HepG2 (cell line): ENCODE data around the gene LCAT. TPM values are rescaled to one million over a fixed set of nuclear protein-coding genes. Genes with fewer than 3 reads are reported as not detected.

Experiments
- ATAC-seq: fragments of 200-7000 bp; cut with Tn5 transposase; 3 replicates; pipeline ENCODE4 v1.9.1; 2020; ENCODE audit warnings: mild to moderate bottlenecking, moderate library complexity
- BruUV-seq: library from RNA; stranded (reverse); fragments of 400-500 nt; replicated peaks from 2 replicates; lab custom pipeline; 2021; lab: Mats Ljungman, UMichigan
- CTCF ChIA-PET: fragments of 300-600 bp; formaldehyde crosslinking; extraction: SDS; loops from one replicate; lab custom pipeline; 2021; ENCODE audit warnings: low total read pairs, inconsistent platforms, low intra/inter-chr PET ratio; lab: Yijun Ruan, JAX
- POLR2A ChIA-PET: fragments of 350-600 bp; sonication (Branson Sonifier 250); formaldehyde crosslinking; loops from one replicate; lab custom pipeline; 2020; ENCODE audit warnings: antibody characterized with exemption, inconsistent platforms; lab: Yijun Ruan, JAX
- DNase-seq: peaks from one replicate; pipeline ENCODE4 v3.0.0-alpha.2; 2015; ENCODE audit warnings: low spot score
- FAIRE-seq: peaks from 3 replicates; lab custom pipeline; 2011; peaks lifted over from hg19 to GRCh38; lab: Jason Lieb, UNC
- H2AFZ ChIP-seq: one replicate; pipeline ENCODE4 v1.6.1; 2011; ENCODE audit warnings: low read length, inconsistent platforms
- H3K27ac ChIP-seq: fragments of 300-600 bp; 3 replicates; pipeline ENCODE4 v1.8.0; 2011; ENCODE audit warnings: mixed run types, mild to moderate bottlenecking, mixed read lengths, low read length, inconsistent platforms; ENCODE audit not compliant: insufficient read depth; ENCODE audit errors: extremely low read length
- H3K27me3 ChIP-seq, 2 experiments: fragments of 200-600 bp in 1 of 2; 2 replicates in 1 of 2; 3 replicates in 1 of 2; pipeline versions ENCODE4 v1.6.0 to v1.8.0; 2011; ENCODE audit warnings: low read length in 2 of 2, mild to moderate bottlenecking in 2 of 2, moderate library complexity in 2 of 2, inconsistent platforms in 1 of 2; ENCODE audit not compliant: insufficient read depth in 2 of 2, control insufficient read depth in 1 of 2
- H3K36me3 ChIP-seq, 2 experiments: fragments of 200-600 bp in 1 of 2; replicated peaks in 1 of 2; 2 replicates in 1 of 2; 3 replicates in 1 of 2; pipeline versions ENCODE4 v1.5.1 to v1.8.0; 2011; ENCODE audit warnings: low read length in 2 of 2, inconsistent platforms in 1 of 2; ENCODE audit not compliant: insufficient read depth in 2 of 2, control insufficient read depth in 1 of 2
- H3K4me1 ChIP-seq: 2 replicates; pipeline ENCODE4 v1.5.1; 2012; ENCODE audit warnings: low read length, inconsistent platforms; ENCODE audit not compliant: insufficient read depth
- H3K4me2 ChIP-seq: 2 replicates; pipeline ENCODE4 v1.6.0; 2011; ENCODE audit warnings: low read depth, low read length, inconsistent platforms
- H3K4me3 ChIP-seq, 3 experiments: fragments of 200-600 bp in 1 of 3; sonication (generic), shearing (Covaris generic) in 1 of 3; replicated peaks in 1 of 3; 2 replicates each; pipeline ENCODE4 v1.5.1; 2011 to 2016; ENCODE audit warnings: low read length in 3 of 3, inconsistent platforms in 2 of 3, low read depth in 2 of 3, mild to moderate bottlenecking in 2 of 3, control low read depth in 1 of 3, mixed read lengths in 1 of 3; ENCODE audit not compliant: insufficient read depth in 1 of 3
- H3K79me2 ChIP-seq: one replicate; pipeline ENCODE4 v1.6.1; 2011; ENCODE audit warnings: low read length, inconsistent platforms; ENCODE audit not compliant: insufficient read depth
- H3K9ac ChIP-seq: 2 replicates; pipeline ENCODE4 v1.6.0; 2011; ENCODE audit warnings: mild to moderate bottlenecking, low read depth, low read length, inconsistent platforms; ENCODE audit not compliant: insufficient read depth
- H3K9me3 ChIP-seq: 2 replicates; pipeline ENCODE4 v1.5.1; 2012; ENCODE audit warnings: mild to moderate bottlenecking, low read length
- H4K20me1 ChIP-seq: 2 replicates; pipeline ENCODE4 v1.6.0; 2011; ENCODE audit warnings: inconsistent platforms, mild to moderate bottlenecking, low read length, moderate library complexity; ENCODE audit not compliant: insufficient read depth
- AGO1 ChIP-seq: fragments of 200-400 bp; formaldehyde crosslinking; IDR thresholded peaks from 2 replicates; pipeline ENCODE4 v1.6.1; 2017; ENCODE audit warnings: mild to moderate bottlenecking, low read depth, low read length, moderate library complexity; ENCODE audit not compliant: poor library complexity, severe bottlenecking
- AGO2 ChIP-seq: fragments of 200-400 bp; formaldehyde crosslinking; optimal IDR thresholded peaks from 2 replicates; pipeline ENCODE3; 2017; ENCODE audit warnings: mild to moderate bottlenecking, low read depth, low read length, moderate library complexity
- EED ChIP-seq: sonication (generic); formaldehyde crosslinking; IDR thresholded peaks from 2 replicates; pipeline ENCODE4 v1.5.0; 2020; ENCODE audit warnings: mild to moderate bottlenecking, missing genetic modification reagents
- IRX3 ChIP-seq: sonication (generic); formaldehyde crosslinking; IDR thresholded peaks from 2 replicates; pipeline ENCODE4 v1.8.1; 2023; ENCODE audit warnings: mild to moderate bottlenecking, low read depth, missing genetic modification reagents, borderline replicate concordance
- NFIB ChIP-seq: sonication (generic); formaldehyde crosslinking; IDR thresholded peaks from 2 replicates; pipeline ENCODE4 v1.9.0; 2021; ENCODE audit warnings: missing genetic modification reagents, mild to moderate bottlenecking, borderline replicate concordance
- PTBP1 ChIP-seq: fragments of 200-400 bp; formaldehyde crosslinking; IDR thresholded peaks from 2 replicates; pipeline ENCODE4 v1.6.1; 2018; ENCODE audit warnings: low read length, low read depth; ENCODE audit not compliant: poor library complexity, severe bottlenecking
- RBFOX2 ChIP-seq: fragments of 200-400 bp; formaldehyde crosslinking; IDR thresholded peaks from 2 replicates; pipeline ENCODE4 v1.6.1; 2017; ENCODE audit warnings: low read depth, mild to moderate bottlenecking, low read length
- RORA ChIP-seq: sonication (generic); formaldehyde crosslinking; IDR thresholded peaks from 2 replicates; pipeline ENCODE4 v1.5.0; 2020; ENCODE audit warnings: mild to moderate bottlenecking, missing genetic modification reagents, moderate library complexity
- SAFB2 ChIP-seq: sonication (generic); formaldehyde crosslinking; IDR thresholded peaks from 2 replicates; pipeline ENCODE4 v1.5.1; 2020; ENCODE audit warnings: missing genetic modification reagents, low read depth, mild to moderate bottlenecking, borderline replicate concordance
- TBP ChIP-seq: sonication (generic); formaldehyde crosslinking; IDR thresholded peaks from 2 replicates; pipeline ENCODE4 v1.5.0; 2020; ENCODE audit warnings: missing genetic modification reagents
- TMF1 ChIP-seq: sonication (generic); formaldehyde crosslinking; IDR thresholded peaks from 2 replicates; pipeline ENCODE4 v1.8.1; 2022; ENCODE audit warnings: low read depth, missing genetic modification reagents
- ZNF17 ChIP-seq: sonication (generic); formaldehyde crosslinking; IDR thresholded peaks from 2 replicates; pipeline ENCODE4 v1.5.0; 2020; ENCODE audit warnings: mild to moderate bottlenecking, missing genetic modification reagents
- ZNF24 ChIP-seq: fragments of 450-650 bp; IDR thresholded peaks from 2 replicates; pipeline ENCODE4 v1.6.1; 2017; ENCODE audit warnings: antibody characterized with exemption, mild to moderate bottlenecking
- ZNF367 ChIP-seq: sonication (generic); formaldehyde crosslinking; IDR thresholded peaks from 2 replicates; pipeline ENCODE4 v1.4.0; 2020; ENCODE audit warnings: missing genetic modification reagents, borderline replicate concordance
- ZNF430 ChIP-seq: sonication (generic); formaldehyde crosslinking; IDR thresholded peaks from 2 replicates; pipeline ENCODE4 v1.9.0; 2021; ENCODE audit warnings: mild to moderate bottlenecking, missing genetic modification reagents
- ZNF563 ChIP-seq: sonication (generic); formaldehyde crosslinking; IDR thresholded peaks from 2 replicates; pipeline ENCODE4 v1.8.0; 2022; ENCODE audit warnings: mild to moderate bottlenecking, moderate library complexity, missing genetic modification reagents
- ZNF672 ChIP-seq: sonication (generic); formaldehyde crosslinking; IDR thresholded peaks from 2 replicates; pipeline ENCODE4 v1.8.1; 2022; ENCODE audit warnings: missing genetic modification reagents
- WGBS: methylation state at CpG from one replicate; pipeline ENCODE4 v1.1.6; 2017; ENCODE audit warnings: low lambda C conversion rate; 5-methylcytosine and 5-hydroxymethylcytosine counted together
- in situ Hi-C: cut with HindIII; loops from 2 replicates; pipeline ENCODE4 v1.10.0; 2017; ENCODE audit warnings: low pct_unique_long_range_greater_than_20kb; ENCODE audit not compliant: extremely low pct_ligation_motif_present
- intact Hi-C: fragments of 100-400 bp; cut with micrococcal nuclease; formaldehyde crosslinking; loops from one replicate; pipeline ENCODE4 v1.10.0; 2022; ENCODE audit not compliant: unreplicated experiment
- polyA plus RNA-seq, 8 experiments: library from polyadenylated mRNA; depleted of rRNA in 3 of 8; stranded (reverse) in 7 of 8; unstranded in 1 of 8; fragments of >200 nt; fragmentation: Illumina TruSeq in 4 of 8; extraction: Trizol in 4 of 8; gene quantifications; 2 replicates each; pipeline versions ENCODE4 v1.2.1 to v1.2.3, GENCODE V29; 2011 to 2016; ENCODE audit warnings: low read depth in 4 of 8, missing spikeins in 1 of 8, mixed read lengths in 1 of 8; ENCODE audit not compliant: insufficient read depth in 1 of 8
- total RNA-seq, 5 experiments: library from RNA; depleted of rRNA; stranded (reverse); fragments of >200 nt; fragmentation: Illumina TruSeq; extraction: Trizol; gene quantifications; 2 replicates each; pipeline ENCODE4 v1.2.3, GENCODE V29; 2016; ENCODE audit warnings: low read depth in 1 of 5
- TF ChIP-seq, protein P1 (sequence below): sonication (generic); formaldehyde crosslinking; IDR thresholded peaks from 2 replicates; pipeline ENCODE4 v1.8.0; 2022; ENCODE audit warnings: mild to moderate bottlenecking, missing genetic modification reagents, borderline replicate concordance
- TF ChIP-seq, protein P2 (sequence below): sonication (generic); formaldehyde crosslinking; IDR thresholded peaks from 2 replicates; pipeline ENCODE4 v1.5.1; 2020; ENCODE audit warnings: mild to moderate bottlenecking, missing genetic modification reagents

LCAT gene
- total and polyA plus RNA-seq, 2 of the 13 experiments (the other 11 are each of a cell fraction or from before 2014, with no cell fraction given) = 36.1 to 38.9 TPM

DNA sequence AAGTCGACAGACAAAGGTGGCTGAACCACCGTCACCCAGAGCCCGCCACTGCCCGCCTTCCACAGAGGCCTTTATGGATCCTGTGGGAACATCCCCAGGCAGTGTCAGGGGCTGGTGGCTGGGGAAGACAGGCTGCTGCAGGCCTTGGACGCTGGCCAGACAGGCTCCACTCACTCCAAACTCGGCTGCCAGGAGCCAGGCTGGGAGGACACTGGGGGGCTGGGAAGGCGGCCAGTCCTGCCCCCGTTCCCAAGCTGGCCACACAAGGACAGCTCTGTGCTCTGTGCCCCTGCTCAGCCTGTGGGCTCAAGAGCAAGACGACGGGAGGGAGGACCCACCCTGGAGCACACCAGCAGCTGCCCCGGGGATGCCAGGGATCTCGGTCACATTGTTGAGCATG, 7.6 kb upstream of the LCAT start:
- CTCF ChIA-PET = no interaction called here
- no peak overlapping the region for H2AFZ ChIP-seq
- H3K9ac ChIP-seq = no peak overlapping the region
- in situ Hi-C loops = no loop called here
- DNase-seq (no peak), FAIRE-seq (no peak), ATAC-seq (no peak)
- H4K20me1 ChIP-seq = no peaks in the 10 kb centered on the region; the same call in 1 of the 2 replicates
- H3K4me1 ChIP-seq = peaks cover 17% of the 10 kb centered on the region
- no peak overlapping the region for H3K27ac ChIP-seq
- BruUV-seq = no TSS peak
- peaks cover 58 to 85% of the 10 kb centered on the region in 2 experiments for H3K36me3 ChIP-seq
- no peaks in the 10 kb centered on the region for H3K9me3 ChIP-seq
- POLR2A ChIA-PET = interaction anchor here (13.6 kb wide), 1 partner anchor 13 kb away, joined by 226 read pairs; the partner anchor contains the start of gene SLC12A4
- no peak overlapping the region for H3K4me3 ChIP-seq
- no peak overlapping the region for H3K4me2 ChIP-seq
- H3K79me2 ChIP-seq = no peaks in the 10 kb centered on the region
- H3K27me3 ChIP-seq = no peaks in the 10 kb centered on the region
- intact Hi-C loops = no loop called here
- whole genome bisulfite sequencing = 95% methylated on average over 10 of the region's 12 CpGs
- TF ChIP-seq, protein P1, sequence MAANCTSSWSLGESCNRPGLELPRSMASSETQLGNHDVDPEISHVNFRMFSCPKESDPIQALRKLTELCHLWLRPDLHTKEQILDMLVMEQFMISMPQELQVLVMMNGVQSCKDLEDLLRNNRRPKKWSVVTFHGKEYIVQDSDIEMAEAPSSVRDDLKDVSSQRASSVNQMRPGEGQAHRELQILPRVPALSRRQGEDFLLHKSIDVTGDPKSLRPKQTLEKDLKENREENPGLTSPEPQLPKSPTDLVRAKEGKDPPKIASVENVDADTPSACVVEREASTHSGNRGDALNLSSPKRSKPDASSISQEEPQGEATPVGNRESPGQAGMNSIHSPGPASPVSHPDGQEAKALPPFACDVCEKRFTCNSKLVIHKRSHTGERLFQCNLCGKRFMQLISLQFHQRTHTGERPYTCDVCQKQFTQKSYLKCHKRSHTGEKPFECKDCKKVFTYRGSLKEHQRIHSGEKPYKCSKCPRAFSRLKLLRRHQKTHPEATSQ (CRISPR knock-in tag) = no peak
- TF ChIP-seq ZNF672 (CRISPR knock-in tag) = no peak
- peak; percentile 88 for TF ChIP-seq AGO2
- TF ChIP-seq ZNF24 = no peak
- peak; percentile 67 for TF ChIP-seq RBFOX2
- TF ChIP-seq, protein P2, sequence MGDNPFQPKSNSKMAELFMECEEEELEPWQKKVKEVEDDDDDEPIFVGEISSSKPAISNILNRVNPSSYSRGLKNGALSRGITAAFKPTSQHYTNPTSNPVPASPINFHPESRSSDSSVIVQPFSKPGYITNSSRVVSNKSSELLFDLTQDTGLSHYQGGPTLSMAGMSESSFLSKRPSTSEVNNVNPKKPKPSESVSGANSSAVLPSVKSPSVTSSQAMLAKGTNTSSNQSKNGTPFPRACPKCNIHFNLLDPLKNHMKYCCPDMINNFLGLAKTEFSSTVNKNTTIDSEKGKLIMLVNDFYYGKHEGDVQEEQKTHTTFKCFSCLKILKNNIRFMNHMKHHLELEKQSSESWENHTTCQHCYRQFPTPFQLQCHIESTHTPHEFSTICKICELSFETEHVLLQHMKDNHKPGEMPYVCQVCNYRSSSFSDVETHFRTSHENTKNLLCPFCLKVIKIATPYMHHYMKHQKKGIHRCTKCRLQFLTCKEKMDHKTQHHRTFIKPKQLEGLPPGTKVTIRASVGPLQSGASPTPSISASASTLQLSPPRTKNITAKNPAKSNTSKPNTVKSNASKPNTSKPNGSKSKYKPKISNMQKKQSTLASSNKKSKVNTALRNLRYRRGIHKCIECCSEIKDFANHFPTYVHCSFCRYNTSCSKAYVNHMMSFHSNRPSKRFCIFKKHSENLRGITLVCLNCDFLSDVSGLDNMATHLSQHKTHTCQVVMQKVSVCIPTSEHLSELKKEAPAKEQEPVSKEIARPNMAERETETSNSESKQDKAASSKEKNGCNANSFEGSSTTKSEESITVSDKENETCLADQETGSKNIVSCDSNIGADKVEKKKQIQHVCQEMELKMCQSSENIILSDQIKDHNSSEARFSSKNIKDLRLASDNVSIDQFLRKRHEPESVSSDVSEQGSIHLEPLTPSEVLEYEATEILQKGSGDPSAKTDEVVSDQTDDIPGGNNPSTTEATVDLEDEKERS (CRISPR knock-in tag) = no peak
- TF ChIP-seq ZNF367 (CRISPR knock-in tag) = no peak
- TF ChIP-seq PTBP1 = no peak
- TF ChIP-seq ZNF563 (CRISPR knock-in tag) = no peak
- TF ChIP-seq TBP (CRISPR knock-in tag) = no peak
- TF ChIP-seq ZNF17 (CRISPR knock-in tag) = no peak
- no peak for TF ChIP-seq EED (CRISPR knock-in tag)
- TF ChIP-seq IRX3 (CRISPR knock-in tag) = no peak
- TF ChIP-seq AGO1 = peak; percentile 17
- 0 out of 2 replicates have a peak, but pooled peaks have one; percentile 50 for TF ChIP-seq NFIB
- TF ChIP-seq RORA (CRISPR knock-in tag) = no peak
- peak; percentile 53; the same call in 1 of the 2 replicates for TF ChIP-seq ZNF430 (CRISPR knock-in tag)
- TF ChIP-seq SAFB2 = no peak
- no peak for TF ChIP-seq TMF1 (CRISPR knock-in tag)
